OCI-LY7 (cell line): Measurements from ENCODE around the gene TOX3. TPM values are rescaled to one million over a fixed set of nuclear protein-coding genes. Genes with fewer than 3 reads are reported as not detected.

Experiments
- BruUV-seq: library from RNA; stranded (reverse); fragments of 400-500 nt; replicated peaks from 2 replicates; lab custom pipeline; 2021; lab: Mats Ljungman, UMichigan
- CTCF ChIA-PET: fragments of 300-600 bp; sonication (Branson Sonifier 250); formaldehyde crosslinking; loops from one replicate; lab custom pipeline; 2022; ENCODE audit warnings: antibody characterized with exemption; ENCODE audit not compliant: unreplicated experiment; lab: Charles Lee
- POLR2A ChIA-PET: fragments of 300-600 bp; sonication (Branson Sonifier 250); formaldehyde crosslinking; loops from one replicate; lab custom pipeline; 2022; ENCODE audit warnings: antibody characterized with exemption; lab: Charles Lee
- DNase-seq: peaks from one replicate; pipeline ENCODE4 v3.0.0-alpha.2; 2015; ENCODE audit warnings: low spot score
- H2AFZ ChIP-seq: fragments of 200-600 bp; sonication (generic), shearing (Covaris generic); 2 replicates; pipeline ENCODE4 v1.6.1; 2014; ENCODE audit warnings: mild to moderate bottlenecking, antibody characterized with exemption, low read length, moderate library complexity
- H3K27ac ChIP-seq: fragments of 200-600 bp; sonication (generic); 2 replicates; pipeline ENCODE4 v1.5.1; 2014; ENCODE audit warnings: mixed run types, low read depth, mild to moderate bottlenecking, moderate library complexity, low read length, inconsistent platforms; ENCODE audit not compliant: poor library complexity, severe bottlenecking
- H3K36me3 ChIP-seq: fragments of 200-600 bp; sonication (generic); 2 replicates; pipeline ENCODE4 v1.6.1; 2014; ENCODE audit warnings: mild to moderate bottlenecking, antibody characterized with exemption, low read length, moderate library complexity, mixed read lengths; ENCODE audit not compliant: insufficient read depth
- H3K4me1 ChIP-seq: fragments of 200-600 bp; sonication (generic); 2 replicates; pipeline ENCODE4 v1.5.1; 2014; ENCODE audit warnings: mild to moderate bottlenecking, low read length; ENCODE audit not compliant: insufficient read depth, poor library complexity, severe bottlenecking
- H3K4me2 ChIP-seq: fragments of 200-600 bp; sonication (generic); 2 replicates; pipeline ENCODE4 v1.6.1; 2014; ENCODE audit warnings: mild to moderate bottlenecking, low read length
- H3K4me3 ChIP-seq: fragments of 200-600 bp; sonication (generic); 2 replicates; pipeline ENCODE4 v1.5.1; 2014; ENCODE audit warnings: mild to moderate bottlenecking, low read depth, low read length; ENCODE audit not compliant: poor library complexity, severe bottlenecking
- H3K79me2 ChIP-seq: fragments of 200-600 bp; sonication (generic); 2 replicates; pipeline ENCODE4 v1.6.1; 2016; ENCODE audit warnings: low read depth, mild to moderate bottlenecking, low read length, moderate library complexity, mixed read lengths; ENCODE audit not compliant: insufficient read depth
- H3K9me2 ChIP-seq: fragments of 200-600 bp; sonication (generic); 2 replicates; pipeline ENCODE4 v1.6.1; 2016; ENCODE audit warnings: mild to moderate bottlenecking, low read length, mixed read lengths; ENCODE audit not compliant: insufficient read depth
- H3K9me3 ChIP-seq: fragments of 200-600 bp; sonication (generic); 2 replicates; pipeline ENCODE4 v1.6.1; 2014; ENCODE audit warnings: mild to moderate bottlenecking, mixed run types, low read length, mixed read lengths
- H4K20me1 ChIP-seq: fragments of 200-600 bp; sonication (generic); 2 replicates; pipeline ENCODE4 v1.6.1; 2014; ENCODE audit warnings: mild to moderate bottlenecking, antibody characterized with exemption, low read length, moderate library complexity, mixed read lengths; ENCODE audit not compliant: insufficient read depth
- EZH2phosphoT487 ChIP-seq: fragments of 200-600 bp; sonication (generic); IDR thresholded peaks from 2 replicates; pipeline ENCODE4 v1.6.1; 2018; ENCODE audit warnings: low read depth, borderline replicate concordance, mild to moderate bottlenecking, mixed run types, antibody characterized with exemption, low read length, moderate library complexity, mixed read lengths
- intact Hi-C: fragments of 100-400 bp; cut with micrococcal nuclease; formaldehyde crosslinking; loops from one replicate; pipeline ENCODE4 v1.10.0; 2022; ENCODE audit not compliant: unreplicated experiment
- total RNA-seq, 2 experiments: library from RNA; depleted of rRNA in 1 of 2; stranded (reverse); fragments of >200 nt in 1 of 2; shearing (Covaris generic) in 1 of 2; gene quantifications; 2 replicates each; pipeline ENCODE4 v1.2.3, GENCODE V29; 2014 to 2022
- TF ChIP-seq, protein P1 (sequence below): fragments of 200-600 bp; sonication (generic); conservative IDR thresholded peaks from 2 replicates; pipeline ENCODE4 v1.5.1; 2014; ENCODE audit warnings: mild to moderate bottlenecking, antibody characterized with exemption, low read length, moderate library complexity, mixed read lengths

TOX3 gene
- total RNA-seq, 2 experiments from 2014 or later, result not detected

GRCh38 chr16:52411011-52411410, 135.9 kb downstream of the TOX3 start:
- H3K27ac ChIP-seq, result no peak overlapping the region
- no peaks in the 10 kb centered on the region for H3K79me2 ChIP-seq
- TF ChIP-seq, protein P1, sequence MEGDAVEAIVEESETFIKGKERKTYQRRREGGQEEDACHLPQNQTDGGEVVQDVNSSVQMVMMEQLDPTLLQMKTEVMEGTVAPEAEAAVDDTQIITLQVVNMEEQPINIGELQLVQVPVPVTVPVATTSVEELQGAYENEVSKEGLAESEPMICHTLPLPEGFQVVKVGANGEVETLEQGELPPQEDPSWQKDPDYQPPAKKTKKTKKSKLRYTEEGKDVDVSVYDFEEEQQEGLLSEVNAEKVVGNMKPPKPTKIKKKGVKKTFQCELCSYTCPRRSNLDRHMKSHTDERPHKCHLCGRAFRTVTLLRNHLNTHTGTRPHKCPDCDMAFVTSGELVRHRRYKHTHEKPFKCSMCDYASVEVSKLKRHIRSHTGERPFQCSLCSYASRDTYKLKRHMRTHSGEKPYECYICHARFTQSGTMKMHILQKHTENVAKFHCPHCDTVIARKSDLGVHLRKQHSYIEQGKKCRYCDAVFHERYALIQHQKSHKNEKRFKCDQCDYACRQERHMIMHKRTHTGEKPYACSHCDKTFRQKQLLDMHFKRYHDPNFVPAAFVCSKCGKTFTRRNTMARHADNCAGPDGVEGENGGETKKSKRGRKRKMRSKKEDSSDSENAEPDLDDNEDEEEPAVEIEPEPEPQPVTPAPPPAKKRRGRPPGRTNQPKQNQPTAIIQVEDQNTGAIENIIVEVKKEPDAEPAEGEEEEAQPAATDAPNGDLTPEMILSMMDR, result no peak
- TF ChIP-seq EZH2phosphoT487, result no peak
- no peak overlapping the region for H3K4me2 ChIP-seq
- no peaks in the 10 kb centered on the region for H3K36me3 ChIP-seq
- CTCF ChIA-PET, result no interaction called here
- POLR2A ChIA-PET, result no interaction called here
- H2AFZ ChIP-seq, result no peak overlapping the region
- DNase-seq, result no peak
- H3K4me3 ChIP-seq, result no peak overlapping the region
- no peaks in the 10 kb centered on the region for H3K9me3 ChIP-seq
- H3K9me2 ChIP-seq, result no peaks in the 10 kb centered on the region
- H4K20me1 ChIP-seq, result no peaks in the 10 kb centered on the region
- BruUV-seq, result no TSS peak
- H3K4me1 ChIP-seq, result no peaks in the 10 kb centered on the region
- intact Hi-C loops, result no loop called here

DNA sequence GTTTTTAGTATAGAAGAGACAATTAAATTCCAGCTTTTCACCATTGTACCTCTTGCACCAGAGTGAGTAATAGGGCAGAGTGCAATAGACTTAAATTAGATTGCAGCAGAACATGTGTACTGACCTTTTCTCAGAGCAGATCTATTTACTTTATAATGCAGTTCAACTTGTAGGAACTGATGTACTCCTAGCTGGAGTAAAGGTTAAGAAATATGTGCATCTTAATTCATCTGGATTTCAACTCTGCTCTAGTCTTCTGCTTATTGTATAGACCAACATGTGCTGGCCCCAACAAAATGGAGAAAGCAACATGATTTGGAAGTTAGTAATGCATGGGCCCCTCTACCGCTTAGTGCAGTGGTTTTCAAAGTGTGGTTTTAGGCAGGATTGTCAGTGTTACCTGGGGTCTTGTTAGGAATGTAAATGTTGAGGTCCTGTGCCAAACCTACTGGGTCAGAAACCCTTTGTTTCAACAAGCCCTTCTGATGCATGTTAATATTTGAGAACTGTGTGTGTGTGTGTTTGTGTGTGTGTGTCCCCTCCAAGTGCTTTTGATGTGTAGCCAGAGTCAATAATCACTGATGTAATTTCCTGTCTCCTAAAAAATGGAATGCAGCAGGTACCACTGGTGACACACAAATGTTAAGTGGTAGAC, 138.6 kb downstream of the TOX3 start:
- no peak overlapping the region for H3K4me3 ChIP-seq
- no peaks in the 10 kb centered on the region for H3K36me3 ChIP-seq
- no peaks in the 10 kb centered on the region for H3K9me3 ChIP-seq
- ChIA-PET CTCF (no interaction called here), POLR2A (no interaction called here)
- no peak overlapping the region for H2AFZ ChIP-seq
- no peaks in the 10 kb centered on the region for H3K9me2 ChIP-seq
- TF ChIP-seq, protein P1, result no peak
- TF ChIP-seq EZH2phosphoT487, result no peak
- no peak overlapping the region for H3K4me2 ChIP-seq
- BruUV-seq, result no TSS peak
- no peak for DNase-seq
- no peaks in the 10 kb centered on the region for H3K79me2 ChIP-seq
- H4K20me1 ChIP-seq, result no peaks in the 10 kb centered on the region
- intact Hi-C loops, result no loop called here
- no peak overlapping the region for H3K27ac ChIP-seq
- no peaks in the 10 kb centered on the region for H3K4me1 ChIP-seq

DNA sequence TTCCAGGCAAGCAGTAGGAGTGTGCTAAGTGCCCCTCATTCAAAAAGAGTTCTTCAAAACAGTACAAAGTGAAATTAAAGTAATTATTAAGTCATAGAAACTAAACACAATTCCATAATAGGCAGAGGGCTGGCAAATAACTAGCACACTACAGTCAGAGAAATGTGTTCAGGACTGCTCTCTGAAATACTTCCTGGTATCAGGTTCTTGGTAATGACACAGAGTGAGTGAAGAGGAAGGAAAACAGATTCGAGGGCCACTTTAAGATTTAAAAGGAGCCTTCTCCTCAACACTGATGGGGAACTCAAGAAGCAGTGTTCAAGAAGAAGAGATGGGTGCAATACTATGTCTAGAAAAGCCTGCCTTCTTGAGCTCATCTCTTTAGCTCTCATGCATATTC, 139.2 kb downstream of the TOX3 start:
- no peak overlapping the region for H2AFZ ChIP-seq
- no peak overlapping the region for H3K27ac ChIP-seq
- no peaks in the 10 kb centered on the region for H3K4me1 ChIP-seq
- ChIA-PET CTCF (no interaction called here), POLR2A (no interaction called here)
- intact Hi-C loops, result no loop called here
- H3K36me3 ChIP-seq, result no peaks in the 10 kb centered on the region
- H3K4me2 ChIP-seq, result no peak overlapping the region
- H3K79me2 ChIP-seq, result no peaks in the 10 kb centered on the region
- H3K9me2 ChIP-seq, result no peaks in the 10 kb centered on the region
- H3K4me3 ChIP-seq, result no peak overlapping the region
- H3K9me3 ChIP-seq, result no peaks in the 10 kb centered on the region
- no peak for DNase-seq
- TF ChIP-seq, protein P1, result no peak
- TF ChIP-seq EZH2phosphoT487, result no peak
- H4K20me1 ChIP-seq, result no peaks in the 10 kb centered on the region
- BruUV-seq, result no TSS peak
